ENCODE data around the gene ZBTB21.
"Not testable (repeated sequence)": the region's sequence is repeated elsewhere in the genome, so short reads cannot be mapped to it uniquely, and the experiment has no call there.

Gene ZBTB21

GRCh38 chr21:42016364-42016985 is 6.3 kb upstream of the ZBTB21 start:
- DNase-seq: no peak

- DNase-seq: no peak
Observed at GRCh38 chr21:42013931-42014330, 3.8 kb upstream of the ZBTB21 start.

GRCh38 chr21:42013376-42013775 is 3.2 kb upstream of the ZBTB21 start:
- no peak for DNase-seq

- no peak for DNase-seq
Observed at GRCh38 chr21:42012763-42013329, 2.7 kb upstream of the ZBTB21 start.

- DNase-seq: no peak
Observed at GRCh38 chr21:42012344-42012743, 2.2 kb upstream of the ZBTB21 start.

- DNase-seq: no peak
Observed at GRCh38 chr21:42010507-42011495, 641 bp upstream of the ZBTB21 start.

GRCh38 chr21:42009018-42009830 is 936 bp downstream of the ZBTB21 start:
- no peak for DNase-seq

GRCh38 chr21:42007356-42007940 is 2.7 kb downstream of the ZBTB21 start:
- no peak for DNase-seq

- no peak for DNase-seq
Observed at GRCh38 chr21:42006765-42007164, 3.4 kb downstream of the ZBTB21 start.

- no peak for DNase-seq
Observed at GRCh38 chr21:42004406-42005199, 5.6 kb downstream of the ZBTB21 start.

GRCh38 chr21:42003051-42003461 is 7.1 kb downstream of the ZBTB21 start:
- no peak for DNase-seq

- DNase-seq: no peak
Observed at GRCh38 chr21:42002421-42002958, 7.7 kb downstream of the ZBTB21 start.

GRCh38 chr21:42001781-42002180 is 8.4 kb downstream of the ZBTB21 start:
- no peak for DNase-seq

GRCh38 chr21:42000908-42001307 is 9.3 kb downstream of the ZBTB21 start:
- no peak for DNase-seq

- no peak for DNase-seq
Observed at GRCh38 chr21:41997657-41998056, 12.5 kb downstream of the ZBTB21 start.

- DNase-seq: no peak
Observed at GRCh38 chr21:41995577-41995976, 14.6 kb downstream of the ZBTB21 start.

- not testable (repeated sequence) for DNase-seq
Observed at GRCh38 chr21:41994613-41995012, 15.5 kb downstream of the ZBTB21 start.

GRCh38 chr21:41993744-41994143 is 16.4 kb downstream of the ZBTB21 start:
- no peak for DNase-seq

- no peak for DNase-seq
Observed at GRCh38 chr21:41992576-41992975, 17.6 kb downstream of the ZBTB21 start.

- DNase-seq: no peak
Observed at GRCh38 chr21:41991659-41992058, 18.5 kb downstream of the ZBTB21 start.

GRCh38 chr21:41989698-41990097 is 20.5 kb downstream of the ZBTB21 start:
- no peak for DNase-seq
